ENCODE data around the gene CSPG4. TPM values are rescaled to one million over a fixed set of nuclear protein-coding genes. Genes with fewer than 3 reads are reported as not detected.

CSPG4 gene
- total and polyA plus RNA-seq, 2 of the 13 experiments (the other 11 are each of a cell fraction or from before 2014, with no cell fraction given), result 0.01 to 0.04 TPM

DNA sequence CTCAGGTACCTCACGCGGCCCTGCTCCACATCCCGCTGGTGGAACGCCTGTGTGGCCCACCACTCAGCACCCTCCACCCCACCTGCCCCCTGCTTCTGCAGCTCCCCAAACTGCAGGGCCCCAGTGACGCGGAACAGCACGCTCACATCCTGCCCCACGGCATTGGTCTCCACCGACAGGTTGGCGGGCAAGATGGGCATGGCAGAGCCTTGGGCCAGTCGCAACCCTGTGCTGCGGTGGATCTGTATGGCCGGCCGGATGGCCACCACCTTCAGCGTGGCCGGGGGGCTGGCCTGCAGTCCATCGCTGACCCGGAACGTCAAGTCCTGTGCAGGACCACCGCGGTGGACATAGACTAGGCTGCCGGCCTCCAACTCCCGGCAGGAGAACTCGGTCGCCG is 23.8 kb downstream of the CSPG4 start (continued):
- TF ChIP-seq ATF1 (CRISPR knock-in tag; IDR thresholded peaks at IDR 0.05) (no peak), REXO4 (CRISPR knock-in tag; IDR thresholded peaks at IDR 0.05; ENCODE audit: borderline replicate concordance) (no peak), ZNF251 (CRISPR knock-in tag; IDR thresholded peaks at IDR 0.05) (no peak)

DNA sequence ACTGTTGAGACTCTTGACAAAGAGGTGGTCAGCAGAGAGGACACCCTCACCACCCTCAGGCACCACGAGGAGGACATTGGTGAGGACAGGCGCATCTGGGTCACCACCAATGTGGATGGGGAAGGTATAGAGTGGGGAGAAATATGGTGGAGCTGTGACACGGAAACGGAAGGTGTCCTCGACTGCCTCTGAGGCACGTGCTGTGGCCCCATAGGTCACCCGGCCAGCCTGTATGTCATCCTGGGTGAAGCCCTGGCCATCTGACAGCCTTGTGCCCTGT is 24.4 kb downstream of the CSPG4 start:
- no peak overlapping the region for H3K4me3 ChIP-seq (replicated peaks in 1 of 3; ENCODE audit: insufficient read depth in 1 of 3, low read depth in 2 of 3, low read length in 3 of 3)
- no peak for ATAC-seq
- H4K20me1 ChIP-seq (ENCODE audit: insufficient read depth, low read length), result no peaks in the 10 kb centered on the region
- DNase-seq (ENCODE audit: low spot score), result no peak
- TF ChIP-seq ZNF782 (CRISPR knock-in tag; IDR thresholded peaks at IDR 0.05; ENCODE audit: borderline replicate concordance) (no peak), SRSF4 (IDR thresholded peaks at IDR 0.05; ENCODE audit: low read depth, low read length, poor library complexity, severe bottlenecking) (no peak), YY1 (IDR thresholded peaks at IDR 0.05; ENCODE audit: insufficient read depth, insufficient replicate concordance, low read depth, low read length) (no peak), RXRA (CRISPR knock-in tag; IDR thresholded peaks at IDR 0.05) (no peak), SMC3 (IDR thresholded peaks at IDR 0.05; ENCODE audit: low read length) (no peak)
- TF ChIP-seq, protein P1, sequence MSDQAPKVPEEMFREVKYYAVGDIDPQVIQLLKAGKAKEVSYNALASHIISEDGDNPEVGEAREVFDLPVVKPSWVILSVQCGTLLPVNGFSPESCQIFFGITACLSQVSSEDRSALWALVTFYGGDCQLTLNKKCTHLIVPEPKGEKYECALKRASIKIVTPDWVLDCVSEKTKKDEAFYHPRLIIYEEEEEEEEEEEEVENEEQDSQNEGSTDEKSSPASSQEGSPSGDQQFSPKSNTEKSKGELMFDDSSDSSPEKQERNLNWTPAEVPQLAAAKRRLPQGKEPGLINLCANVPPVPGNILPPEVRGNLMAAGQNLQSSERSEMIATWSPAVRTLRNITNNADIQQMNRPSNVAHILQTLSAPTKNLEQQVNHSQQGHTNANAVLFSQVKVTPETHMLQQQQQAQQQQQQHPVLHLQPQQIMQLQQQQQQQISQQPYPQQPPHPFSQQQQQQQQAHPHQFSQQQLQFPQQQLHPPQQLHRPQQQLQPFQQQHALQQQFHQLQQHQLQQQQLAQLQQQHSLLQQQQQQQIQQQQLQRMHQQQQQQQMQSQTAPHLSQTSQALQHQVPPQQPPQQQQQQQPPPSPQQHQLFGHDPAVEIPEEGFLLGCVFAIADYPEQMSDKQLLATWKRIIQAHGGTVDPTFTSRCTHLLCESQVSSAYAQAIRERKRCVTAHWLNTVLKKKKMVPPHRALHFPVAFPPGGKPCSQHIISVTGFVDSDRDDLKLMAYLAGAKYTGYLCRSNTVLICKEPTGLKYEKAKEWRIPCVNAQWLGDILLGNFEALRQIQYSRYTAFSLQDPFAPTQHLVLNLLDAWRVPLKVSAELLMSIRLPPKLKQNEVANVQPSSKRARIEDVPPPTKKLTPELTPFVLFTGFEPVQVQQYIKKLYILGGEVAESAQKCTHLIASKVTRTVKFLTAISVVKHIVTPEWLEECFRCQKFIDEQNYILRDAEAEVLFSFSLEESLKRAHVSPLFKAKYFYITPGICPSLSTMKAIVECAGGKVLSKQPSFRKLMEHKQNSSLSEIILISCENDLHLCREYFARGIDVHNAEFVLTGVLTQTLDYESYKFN (CRISPR knock-in tag; conservative IDR thresholded peaks at IDR 0.05), result no peak
- intact Hi-C loops (cut with micrococcal nuclease; ENCODE audit: unreplicated experiment) (loop anchor here (10.0 kb wide), 1 partner anchor 323 kb away; the partner anchor contains the start of gene MAN2C1), in situ Hi-C loops (cut with HindIII; ENCODE audit: extremely low pct_ligation_motif_present, low pct_unique_long_range_greater_than_20kb) (loop anchor here (10.0 kb wide), 1 partner anchor 117 kb away; no protein-coding TSS in a partner anchor)
- ChIA-PET CTCF (ENCODE audit: low intra/inter-chr PET ratio, low total read pairs) (no interaction called here), POLR2A (no interaction called here)
- H3K36me3 ChIP-seq (replicated peaks in 1 of 2; ENCODE audit: control insufficient read depth in 1 of 2, insufficient read depth in 2 of 2, low read length in 2 of 2), result no peaks in the 10 kb centered on the region
- peaks cover 28% of the 10 kb centered on the region for H3K4me1 ChIP-seq (ENCODE audit: insufficient read depth, low read length)
- no peak overlapping the region for H3K27ac ChIP-seq (ENCODE audit: extremely low read length, insufficient read depth, low read length)
- H2AFZ ChIP-seq (ENCODE audit: low read length), result no peak overlapping the region
- no TSS peak for BruUV-seq (replicated peaks)
- 29% methylated on average over 7 of the region's 7 CpGs for WGBS (ENCODE audit: low lambda C conversion rate)
- FAIRE-seq, result no peak
- no peaks in the 10 kb centered on the region for H3K79me2 ChIP-seq (ENCODE audit: insufficient read depth, low read length)
- peaks cover 6 to 16% of the 10 kb centered on the region in 2 experiments; a peak in 4 of 5 replicates for H3K27me3 ChIP-seq (ENCODE audit: control insufficient read depth in 1 of 2, insufficient read depth in 2 of 2, low read length in 2 of 2)
- H3K9ac ChIP-seq (ENCODE audit: insufficient read depth, low read depth, low read length), result no peak overlapping the region
- H3K4me2 ChIP-seq (ENCODE audit: low read depth, low read length), result no peak overlapping the region
- no peaks in the 10 kb centered on the region for H3K9me3 ChIP-seq (ENCODE audit: low read length)

Measured in HepG2 (cell line).